Ishikawa (cell line): ENCODE results near the gene LCN15.

Source experiments
- EP300 ChIP-seq: IDR thresholded peaks from 2 replicates; pipeline ENCODE4 v1.6.1; 2012; ENCODE audit warnings: borderline replicate concordance
- RAD21 ChIP-seq: IDR thresholded peaks from 2 replicates; pipeline ENCODE4 v1.6.1; 2012; ENCODE audit warnings: low read depth
- TAF1 ChIP-seq: IDR thresholded peaks from 2 replicates; pipeline ENCODE4 v1.6.1; 2012; ENCODE audit warnings: low read depth, mild to moderate bottlenecking
- TEAD4 ChIP-seq: IDR thresholded peaks from 2 replicates; pipeline ENCODE4 v1.6.1; 2012
- YY1 ChIP-seq: IDR thresholded peaks from 2 replicates; pipeline ENCODE4 v1.6.1; 2012; ENCODE audit warnings: low read depth
- ZBTB7A ChIP-seq: IDR thresholded peaks from 2 replicates; pipeline ENCODE4 v1.6.1; 2012; ENCODE audit warnings: low read depth
- TF ChIP-seq, protein P1 (sequence below): IDR thresholded peaks from 2 replicates; pipeline ENCODE4 v1.6.1; 2012

DNA sequence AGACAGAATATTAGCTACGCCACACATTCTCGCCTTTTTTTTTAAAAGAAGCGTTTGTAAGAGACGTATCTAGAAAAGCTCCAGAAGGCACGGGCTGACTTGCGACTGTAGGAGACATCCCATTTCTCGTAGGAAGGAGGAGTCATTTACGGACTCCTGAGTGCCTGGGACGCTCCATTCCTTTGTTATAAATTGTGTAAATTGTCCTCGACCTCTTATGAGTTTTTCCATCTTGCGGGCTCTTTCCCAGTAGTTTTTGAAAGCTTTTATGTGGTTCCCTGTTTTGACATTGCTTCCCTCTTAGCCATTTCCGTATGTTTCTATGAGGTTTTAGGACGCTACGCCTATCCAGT, 44.5 kb upstream of the LCN15 start:
- TF ChIP-seq TEAD4 (no peak), RAD21 (no peak), EP300 (no peak), TAF1 (no peak), ZBTB7A (no peak), YY1 (no peak)
- TF ChIP-seq, protein P1, sequence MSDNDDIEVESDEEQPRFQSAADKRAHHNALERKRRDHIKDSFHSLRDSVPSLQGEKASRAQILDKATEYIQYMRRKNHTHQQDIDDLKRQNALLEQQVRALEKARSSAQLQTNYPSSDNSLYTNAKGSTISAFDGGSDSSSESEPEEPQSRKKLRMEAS: no peak
